ENCODE data around the gene TRIM2.

The TRIM2 gene

GRCh38 chr4:153275380-153276276 is 71.4 kb downstream of the TRIM2 start:
- DNase-seq (ENCODE audit: low read depth, low spot score): no peak

- DNase-seq (ENCODE audit: low read depth, low spot score): no peak
Observed at GRCh38 chr4:153276971-153277370, 72.7 kb downstream of the TRIM2 start.

DNA sequence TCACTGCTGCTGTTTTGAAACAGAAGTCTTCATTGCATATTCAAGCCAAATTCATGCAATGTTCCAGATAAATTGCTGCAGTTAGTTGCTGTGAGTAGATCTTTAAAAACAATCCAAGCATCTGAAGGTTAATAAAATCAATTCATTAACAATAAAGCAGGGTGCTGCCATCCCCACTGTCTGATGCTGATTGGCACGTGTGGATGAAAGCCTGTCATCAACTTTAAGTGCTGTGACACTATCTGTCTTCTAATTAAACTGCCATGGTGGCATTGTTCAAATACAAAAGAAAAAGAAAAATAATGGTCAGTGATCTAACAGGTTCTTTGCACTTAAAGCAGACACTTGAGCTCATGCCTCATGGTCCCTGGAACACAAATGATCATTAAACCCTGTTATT is 77.2 kb downstream of the TRIM2 start:
- DNase-seq (ENCODE audit: low read depth, low spot score): no peak

DNA sequence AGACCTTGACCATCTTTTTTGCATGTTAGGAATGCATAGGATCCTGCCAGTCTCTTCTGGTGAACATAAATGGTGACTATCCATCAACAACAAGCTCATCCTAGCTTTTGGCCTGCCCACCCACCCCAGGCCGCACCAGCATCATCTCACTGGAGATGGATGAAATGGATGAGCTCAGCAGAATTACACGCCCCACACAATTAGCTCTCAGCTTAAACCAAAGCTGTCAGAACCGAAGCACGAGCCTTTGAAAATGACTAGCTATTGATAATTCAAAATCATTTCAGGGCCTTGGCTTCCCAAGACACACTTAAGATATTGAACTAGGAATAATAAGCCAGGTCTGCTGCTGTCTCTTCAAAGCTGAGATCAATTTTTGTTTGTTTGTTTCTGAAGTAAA is 77.8 kb downstream of the TRIM2 start:
- no peak for DNase-seq (ENCODE audit: low read depth, low spot score)

DNA sequence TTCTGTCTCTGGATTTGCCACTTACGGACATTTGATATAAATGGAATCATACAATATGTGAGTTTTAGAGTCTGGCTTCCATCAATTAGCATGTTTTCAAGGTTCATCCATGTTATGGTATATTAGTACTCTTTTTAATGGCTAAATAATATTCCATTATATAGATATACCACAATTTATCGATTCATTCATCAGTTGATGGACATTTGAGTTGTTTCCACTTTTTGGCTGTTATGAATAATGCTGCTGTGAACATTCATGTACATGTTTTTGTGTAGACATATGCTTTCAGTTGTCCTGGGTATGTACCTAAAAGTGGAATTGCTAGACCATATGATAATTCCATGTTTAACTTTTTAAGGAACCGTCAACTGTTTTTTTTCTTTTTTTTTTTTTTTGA is 79.0 kb downstream of the TRIM2 start:
- no peak for DNase-seq (ENCODE audit: low read depth, low spot score)

DNA sequence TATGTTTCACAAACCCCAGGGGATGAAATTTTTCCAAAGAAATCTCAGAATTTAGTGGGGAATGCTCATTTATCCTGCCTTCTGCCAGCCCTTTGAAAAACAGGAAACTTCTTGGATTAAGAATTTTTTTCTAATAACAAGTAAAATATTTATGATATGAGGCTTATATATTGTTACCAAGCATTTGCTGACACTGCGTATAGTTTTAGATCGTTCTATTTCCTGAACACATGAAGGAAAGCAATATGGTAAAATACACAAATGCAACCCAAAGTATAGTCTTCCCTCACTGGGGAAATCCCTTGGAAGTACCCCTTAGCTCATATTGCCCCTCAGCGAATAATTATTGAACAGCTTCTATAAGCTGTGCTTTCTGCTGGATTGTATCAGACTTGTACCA is 85.9 kb downstream of the TRIM2 start:
- no peak for DNase-seq (ENCODE audit: low read depth, low spot score)

DNA sequence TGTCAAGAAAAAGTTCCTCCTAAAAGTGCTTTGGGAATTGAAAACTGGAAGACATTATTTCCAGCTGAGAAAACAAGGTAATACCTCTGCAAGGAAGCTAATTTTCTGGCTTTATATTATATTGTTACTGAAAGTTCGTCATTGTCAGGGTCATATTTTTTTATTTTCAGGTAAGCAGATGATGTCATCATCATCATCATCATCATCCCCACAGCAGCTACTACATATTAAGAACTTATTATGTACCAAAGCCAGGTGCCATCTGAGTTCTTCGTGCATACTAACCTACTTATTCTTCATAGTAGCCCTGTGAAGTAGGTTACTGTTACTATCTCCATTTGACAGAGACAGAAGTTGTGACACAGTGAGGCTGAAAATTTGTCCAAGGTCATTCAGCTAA is 87.3 kb downstream of the TRIM2 start:
- no peak for DNase-seq (ENCODE audit: low read depth, low spot score)

GRCh38 chr4:153292897-153293741 is 88.9 kb downstream of the TRIM2 start:
- no peak for DNase-seq (ENCODE audit: low read depth, low spot score)

- DNase-seq (ENCODE audit: low read depth, low spot score): no peak
Observed at GRCh38 chr4:153293742-153294057, 89.5 kb downstream of the TRIM2 start.

DNA sequence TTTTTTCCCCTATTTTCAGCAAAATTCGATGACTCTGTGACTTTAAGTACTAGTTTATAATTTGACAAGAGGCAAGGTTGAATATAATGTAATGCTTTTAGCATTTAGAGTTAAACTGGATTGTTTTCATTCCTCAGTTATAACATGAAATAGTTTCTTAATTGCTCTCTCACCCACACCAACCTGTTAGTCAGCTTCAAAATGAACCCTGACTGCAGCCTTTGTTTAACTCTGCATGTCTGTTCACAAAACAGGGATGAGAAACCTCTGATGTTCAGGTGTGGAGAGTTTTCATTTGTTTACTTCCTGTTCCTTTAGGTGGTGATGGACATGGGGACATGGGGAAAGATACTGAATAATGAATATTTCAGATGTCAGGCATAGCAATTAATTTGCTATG is 90.4 kb downstream of the TRIM2 start:
- DNase-seq (ENCODE audit: low read depth, low spot score): no peak

DNA sequence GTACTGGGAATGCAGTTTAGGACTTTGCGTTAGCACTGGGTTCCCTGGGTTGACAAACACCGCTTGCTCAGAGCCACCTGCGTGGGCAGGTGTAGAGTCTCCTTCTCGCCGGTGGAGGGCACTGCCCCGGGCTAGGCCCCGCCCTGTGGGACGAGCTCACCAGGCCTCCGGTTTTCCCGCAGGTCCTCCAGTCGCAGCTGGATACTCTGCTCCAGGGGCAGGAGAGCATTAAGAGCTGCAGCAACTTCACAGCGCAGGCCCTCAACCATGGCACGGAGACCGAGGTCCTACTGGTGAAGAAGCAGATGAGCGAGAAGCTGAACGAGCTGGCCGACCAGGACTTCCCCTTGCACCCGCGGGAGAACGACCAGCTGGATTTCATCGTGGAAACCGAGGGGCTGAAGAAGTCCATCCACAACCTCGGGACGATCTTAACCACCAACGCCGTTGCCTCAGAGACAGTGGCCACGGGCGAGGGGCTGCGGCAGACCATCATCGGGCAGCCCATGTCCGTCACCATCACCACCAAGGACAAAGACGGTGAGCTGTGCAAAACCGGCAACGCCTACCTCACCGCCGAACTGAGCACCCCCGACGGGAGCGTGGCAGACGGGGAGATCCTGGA is 91.0 kb downstream of the TRIM2 start:
- DNase-seq (ENCODE audit: low read depth, low spot score): no peak

GRCh38 chr4:153296040-153296823 is 92.0 kb downstream of the TRIM2 start:
- no peak for DNase-seq (ENCODE audit: low read depth, low spot score)

- no peak for DNase-seq (ENCODE audit: low read depth, low spot score)
Observed at GRCh38 chr4:153297116-153297515, 92.9 kb downstream of the TRIM2 start.

DNA sequence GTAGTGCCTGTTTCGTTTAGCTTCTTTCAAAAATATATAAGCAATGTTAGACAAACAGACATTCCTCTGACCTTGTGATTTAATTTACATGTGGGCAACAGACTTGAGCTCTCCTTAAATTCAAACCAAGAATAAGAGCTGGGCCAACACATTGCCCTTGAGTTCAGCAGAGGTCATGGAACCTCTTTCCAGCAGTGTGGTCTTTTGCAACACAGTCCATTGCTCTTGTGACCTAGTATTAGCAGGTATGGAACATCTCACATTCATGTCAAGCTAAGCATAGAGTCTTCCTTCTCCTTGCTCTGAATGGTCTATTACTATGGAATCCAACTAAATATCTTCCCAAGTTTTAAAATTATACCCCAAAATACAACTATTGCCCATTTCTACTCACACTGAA is 106.5 kb downstream of the TRIM2 start:
- no peak for DNase-seq (ENCODE audit: low read depth, low spot score)

DNA sequence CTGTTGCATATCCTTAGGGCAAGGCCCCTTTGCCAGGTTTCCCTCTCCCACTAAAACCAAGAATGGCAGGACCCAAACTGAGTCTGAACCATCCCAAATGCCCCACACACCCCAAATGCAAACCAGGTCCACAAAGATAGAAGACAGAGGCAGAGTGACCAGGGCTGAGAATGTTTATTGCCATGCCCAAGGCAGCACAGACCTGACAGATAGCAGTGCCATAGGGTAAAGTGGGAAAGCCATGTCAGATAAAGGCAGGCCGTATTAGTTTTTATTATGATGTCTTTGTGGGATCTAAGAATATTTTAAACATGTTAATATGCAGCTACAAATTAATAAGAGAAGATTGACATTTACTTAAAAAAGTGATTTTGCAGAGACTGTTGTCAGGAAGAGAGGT is 110.7 kb downstream of the TRIM2 start:
- DNase-seq (ENCODE audit: low read depth, low spot score): no peak

GRCh38 chr4:153318696-153319320 is 114.6 kb downstream of the TRIM2 start:
- peak; percentile 28 for DNase-seq (ENCODE audit: low read depth, low spot score)

DNA sequence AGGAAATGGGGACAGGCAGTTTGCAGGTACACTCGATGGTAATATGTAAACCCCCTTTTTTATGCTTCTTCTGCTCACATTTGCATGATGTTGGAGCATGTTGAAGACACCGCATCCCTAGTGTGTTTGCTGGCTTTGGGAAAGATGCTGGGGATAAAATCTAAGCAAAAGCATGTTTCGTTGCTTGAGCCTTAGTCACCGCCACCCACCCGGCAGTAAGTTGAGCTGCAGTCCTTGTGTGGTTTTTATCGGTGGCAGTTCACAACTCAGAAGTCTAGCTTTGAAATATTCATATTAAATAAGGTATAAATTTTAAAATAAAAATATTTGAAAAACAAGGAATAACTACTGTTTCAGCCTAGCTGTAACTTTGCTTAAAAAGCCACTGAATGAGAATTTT is 118.5 kb downstream of the TRIM2 start:
- no peak for DNase-seq (ENCODE audit: low read depth, low spot score)

DNA sequence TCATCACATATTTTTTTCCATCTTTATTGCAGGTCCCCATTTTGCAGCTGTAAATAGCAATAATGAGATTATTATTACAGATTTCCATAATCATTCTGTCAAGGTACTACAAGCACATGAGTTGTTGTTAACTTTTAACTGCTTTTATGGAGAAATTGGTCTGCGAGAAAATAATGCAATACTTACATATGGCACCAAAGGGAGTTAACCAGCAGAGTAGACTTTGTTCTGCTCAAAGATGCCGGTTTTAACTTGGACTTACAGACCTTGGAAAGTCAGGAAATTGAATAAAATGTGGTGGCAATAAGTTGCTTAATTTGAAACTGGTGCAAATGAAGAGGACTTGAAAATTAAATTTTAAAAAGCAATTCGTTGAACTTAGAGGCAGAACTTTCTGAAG is 119.8 kb downstream of the TRIM2 start:
- no peak for DNase-seq (ENCODE audit: low read depth, low spot score)

- no peak for DNase-seq (ENCODE audit: low read depth, low spot score)
Observed at GRCh38 chr4:153325558-153325957, 121.3 kb downstream of the TRIM2 start.

- DNase-seq (ENCODE audit: low read depth, low spot score): no peak
Observed at GRCh38 chr4:153326513-153326912, 122.3 kb downstream of the TRIM2 start.

GRCh38 chr4:153327247-153327646 is 123.0 kb downstream of the TRIM2 start:
- DNase-seq (ENCODE audit: low read depth, low spot score): no peak

Data from smooth muscle cell of the brain vasculature (primary cell).